ENCODE data around the gene SENP6. TPM values are rescaled to one million over a fixed set of nuclear protein-coding genes. Genes with fewer than 3 reads are reported as not detected.
A peak's percentile ranks its signal among the peaks of the same experiment; 100 is the strongest.

The SENP6 gene
- total and polyA plus RNA-seq, 2 donors (not counting 1 experiment from before 2014, with no cell fraction given) = 30.8 to 161 TPM

- no peaks in the 10 kb centered on the region for H3K9me3 Mint-ChIP-seq (ENCODE audit: insufficient read depth)
- WGBS (ENCODE audit: insufficient coverage) = 98% methylated on average over 4 of the region's 4 CpGs
- peaks cover 0 to 4% (median 0%) of the 10 kb centered on the region in 3 donors for H3K9me3 ChIP-seq (ENCODE audit: control extremely low read depth in 1 of 3, control insufficient read depth in 2 of 3, insufficient read depth in 1 of 3, low read length in 2 of 3)
- POLR2A ChIA-PET = no interaction called here
- CTCF ChIA-PET = no interaction called here
- H3K27ac ChIP-seq (ENCODE audit: low read length in 2 of 2) = peak overlapping the region in 1 of 2 donors; percentile 1
- ATAC-seq (ENCODE audit: low read depth) (no peak), DNase-seq (no peak)
- intact Hi-C loops (cut with micrococcal nuclease) = loop anchor here (2.0 kb wide), 1 partner anchor 17 kb away; no protein-coding TSS in a partner anchor
- no peaks in the 10 kb centered on the region for H3K27me3 Mint-ChIP-seq
- no peak overlapping the region for H3K9ac ChIP-seq (ENCODE audit: low read length)
- H3K4me3 Mint-ChIP-seq = peak overlapping the region; percentile 50
- no peak overlapping the region for H2AFZ ChIP-seq (ENCODE audit: insufficient read depth, low read depth, low read length, poor library complexity, severe bottlenecking)
- TF ChIP-seq EZH2 (IDR thresholded peaks at IDR 0.05; ENCODE audit: borderline replicate concordance, insufficient read depth, low read depth, low read length, poor library complexity, severe bottlenecking) (no peak), CTCF (IDR thresholded peaks at IDR 0.05) (no peak)
- H3K36me3 ChIP-seq (replicated peaks in 1 of 2; ENCODE audit: control extremely low read depth in 1 of 2, control insufficient read depth in 1 of 2, extremely low read depth in 1 of 2, insufficient read depth in 2 of 2, low read length in 1 of 2) = no peaks in the 10 kb centered on the region
- no peak overlapping the region for H3K4me2 ChIP-seq (replicated peaks; ENCODE audit: low read depth, low read length, poor library complexity, severe bottlenecking)
- peaks cover 24% of the 10 kb centered on the region for H4K20me1 ChIP-seq (ENCODE audit: control insufficient read depth, insufficient read depth, low read length, poor library complexity, severe bottlenecking)
- no peaks in the 10 kb centered on the region for H3K27me3 ChIP-seq (replicated peaks in 1 of 4; ENCODE audit: control extremely low read depth in 1 of 4, control insufficient read depth in 3 of 4, insufficient read depth in 4 of 4, low read length in 3 of 4)
- no peak overlapping the region for H3K27ac Mint-ChIP-seq
- peaks cover 98% of the 10 kb centered on the region for H3K79me2 ChIP-seq (ENCODE audit: control insufficient read depth, insufficient read depth, low read length)
- H3K4me3 ChIP-seq (ENCODE audit: control extremely low read depth in 1 of 5, extremely low read depth in 1 of 5, insufficient read depth in 1 of 5, low read depth in 2 of 5, low read length in 4 of 5) = no peak overlapping the region
- H3K4me1 ChIP-seq (ENCODE audit: control insufficient read depth in 2 of 2, insufficient read depth in 2 of 2, low read length in 2 of 2) = peaks cover 48 to 59% of the 10 kb centered on the region in 2 donors
- peaks cover 79% of the 10 kb centered on the region for H3K4me1 Mint-ChIP-seq
These were observed 4.0 kb downstream of the SENP6 start for GRCh38 chr6:75605635-75606034.

GRCh38 chr6:75608304-75608703 is 6.6 kb downstream of the SENP6 start:
- intact Hi-C loops (cut with micrococcal nuclease) = no loop called here
- Mint-ChIP-seq H3K27ac (peak overlapping the region; percentile 34), H3K4me1 (peaks cover 90% of the 10 kb centered on the region), H3K4me3 (peak overlapping the region; percentile 52), H3K9me3 (ENCODE audit: insufficient read depth) (no peaks in the 10 kb centered on the region), H3K27me3 (no peaks in the 10 kb centered on the region)
- TF ChIP-seq CTCF (IDR thresholded peaks at IDR 0.05) (no peak), EZH2 (IDR thresholded peaks at IDR 0.05; ENCODE audit: borderline replicate concordance, insufficient read depth, low read depth, low read length, poor library complexity, severe bottlenecking) (no peak)
- H3K27ac ChIP-seq (ENCODE audit: low read length in 2 of 2) = peak overlapping the region; percentile 19 to 44
- peaks cover 69 to 79% of the 10 kb centered on the region in 2 donors for H3K4me1 ChIP-seq (ENCODE audit: control insufficient read depth in 2 of 2, insufficient read depth in 2 of 2, low read length in 2 of 2)
- peak overlapping the region; percentile 51 for H3K4me2 ChIP-seq (replicated peaks; ENCODE audit: low read depth, low read length, poor library complexity, severe bottlenecking)
- no peaks in the 10 kb centered on the region for H3K27me3 ChIP-seq (replicated peaks in 1 of 4; ENCODE audit: control extremely low read depth in 1 of 4, control insufficient read depth in 3 of 4, insufficient read depth in 4 of 4, low read length in 3 of 4)
- peaks cover 99% of the 10 kb centered on the region for H3K79me2 ChIP-seq (ENCODE audit: control insufficient read depth, insufficient read depth, low read length)
- no peaks in the 10 kb centered on the region for H3K36me3 ChIP-seq (replicated peaks in 1 of 2; ENCODE audit: control extremely low read depth in 1 of 2, control insufficient read depth in 1 of 2, extremely low read depth in 1 of 2, insufficient read depth in 2 of 2, low read length in 1 of 2)
- ATAC-seq (ENCODE audit: low read depth) (no peak), DNase-seq (no peak)
- WGBS (ENCODE audit: insufficient coverage) = 96% methylated on average over 2 of the region's 3 CpGs
- ChIA-PET POLR2A (no interaction called here), CTCF (interaction anchor here (1.5 kb wide), 1 partner anchor 12 kb away, joined by 5 read pairs; no protein-coding TSS in a partner anchor)
- H3K9ac ChIP-seq (ENCODE audit: low read length) = no peak overlapping the region
- H4K20me1 ChIP-seq (ENCODE audit: control insufficient read depth, insufficient read depth, low read length, poor library complexity, severe bottlenecking) = peaks cover 47% of the 10 kb centered on the region
- H3K9me3 ChIP-seq (ENCODE audit: control extremely low read depth in 1 of 3, control insufficient read depth in 2 of 3, insufficient read depth in 1 of 3, low read length in 2 of 3) = peaks cover 0 to 4% (median 0%) of the 10 kb centered on the region in 3 donors
- H2AFZ ChIP-seq (ENCODE audit: insufficient read depth, low read depth, low read length, poor library complexity, severe bottlenecking) = no peak overlapping the region
- H3K4me3 ChIP-seq (ENCODE audit: control extremely low read depth in 1 of 5, extremely low read depth in 1 of 5, insufficient read depth in 1 of 5, low read depth in 2 of 5, low read length in 4 of 5) = no peak overlapping the region

Measured in B cell (primary cell).